Head of caudate nucleus (tissue), 42 donors: Measurements from ENCODE around the gene LEMD3.
A peak's percentile ranks its signal among the peaks of the same experiment; 100 is the strongest.
"Not testable (repeated sequence)": the region's sequence is repeated elsewhere in the genome, so short reads cannot be mapped to it uniquely, and the experiment has no call there.

ENCODE experiments used
- DNase-seq, 42 donors: peaks; one replicate each; pipeline versions ENCODE4 v3.0.0 to v3.0.0-alpha.2; 2020 to 2021; ENCODE audit warnings: mixed read lengths in 7 of 42
- intact Hi-C: fragments of 100-400 bp; cut with DNase I; formaldehyde crosslinking; loops from one replicate; pipeline ENCODE4 v1.15.0; 2022

LEMD3 gene

DNA sequence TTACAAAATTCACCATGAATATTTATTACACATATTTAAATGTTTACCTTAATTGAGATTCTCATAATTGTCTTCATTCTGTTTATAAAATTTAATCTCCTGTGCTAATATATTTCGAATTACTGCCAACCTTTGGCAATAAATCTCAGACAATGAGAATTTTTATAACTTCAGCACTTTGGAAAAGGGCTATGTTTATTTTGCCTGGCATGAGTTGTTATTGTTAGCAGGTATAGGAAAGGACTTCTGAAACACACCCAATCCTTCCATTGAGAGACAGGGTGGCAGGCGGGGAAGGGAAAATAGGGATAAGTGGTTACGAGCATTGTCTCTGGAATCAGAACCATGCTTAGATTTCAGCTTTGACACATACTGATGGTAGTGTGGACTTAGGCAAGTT is 97.0 kb downstream of the LEMD3 start:
- DNase-seq, result no peak
- intact Hi-C loops, result no loop called here

DNA sequence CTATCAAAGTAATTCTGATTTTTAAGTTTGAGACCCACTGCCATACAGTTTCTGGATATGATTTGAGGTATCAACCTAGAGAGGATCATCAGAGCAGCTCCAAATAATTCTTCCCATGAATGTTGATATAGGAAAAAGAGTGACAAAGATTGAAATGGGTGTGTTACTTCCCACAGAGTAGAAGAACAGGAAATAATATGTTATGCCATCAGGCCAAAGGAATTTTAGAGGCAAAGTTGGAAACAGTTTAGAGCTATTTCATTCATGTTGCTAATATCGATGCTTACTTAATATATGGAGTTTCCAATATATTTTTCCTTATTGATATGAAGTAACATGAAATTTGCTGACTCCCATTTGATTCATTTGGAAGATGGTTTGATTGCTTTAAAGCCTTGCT is 100.2 kb downstream of the LEMD3 start:
- intact Hi-C loops, result no loop called here
- DNase-seq, result no peak

DNA sequence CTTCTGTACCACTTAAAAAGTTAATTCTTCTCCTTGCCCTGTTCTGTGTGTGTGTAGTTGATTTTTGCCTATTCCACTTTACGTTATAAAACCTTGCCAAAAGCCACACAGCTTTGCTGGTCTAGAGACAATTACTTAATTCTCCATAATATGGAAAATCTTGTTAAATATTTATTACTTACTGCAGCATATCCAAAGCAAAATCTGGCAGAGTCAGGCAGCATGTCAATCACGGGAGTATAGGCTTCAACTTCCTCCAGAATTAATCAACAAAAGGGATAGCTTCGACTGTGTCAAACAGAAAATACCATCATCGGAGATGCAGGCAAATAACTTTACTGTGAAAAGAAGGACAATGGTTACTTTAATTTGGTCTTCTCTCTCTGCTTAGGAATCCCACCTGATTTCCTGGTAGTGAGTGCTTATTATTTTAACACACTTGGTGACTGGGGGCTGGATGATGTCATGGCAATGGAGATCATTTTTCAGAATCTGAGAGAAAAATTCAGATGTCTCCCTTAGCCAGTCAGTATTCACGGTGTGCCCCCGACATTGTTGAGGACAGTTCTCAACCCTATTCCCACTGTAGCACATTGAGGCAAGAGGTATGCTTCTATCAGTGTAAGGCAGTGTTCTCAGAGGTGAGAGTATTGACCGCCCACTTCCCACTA is 105.4 kb downstream of the LEMD3 start:
- intact Hi-C loops, result no loop called here
- no peak for DNase-seq

DNA sequence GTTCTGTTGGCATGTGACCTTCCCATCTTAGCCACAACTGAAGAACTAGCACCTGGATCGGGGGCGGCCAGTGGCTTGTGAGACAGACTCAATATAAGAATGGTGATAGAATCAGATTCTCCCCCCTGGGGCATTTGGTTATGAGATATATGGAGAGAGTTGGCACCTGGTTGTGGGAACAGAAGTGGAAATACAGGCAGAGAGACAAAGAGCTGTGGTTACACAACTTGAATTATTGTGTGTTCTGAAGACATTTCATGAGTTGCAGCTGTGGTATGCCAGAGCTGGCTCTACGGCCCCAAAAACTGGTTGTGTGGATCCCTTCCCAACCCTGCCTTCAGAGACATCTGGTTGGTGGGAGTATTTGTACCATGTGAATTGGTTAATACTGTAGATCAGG is 106.2 kb downstream of the LEMD3 start:
- intact Hi-C loops, result no loop called here

DNA sequence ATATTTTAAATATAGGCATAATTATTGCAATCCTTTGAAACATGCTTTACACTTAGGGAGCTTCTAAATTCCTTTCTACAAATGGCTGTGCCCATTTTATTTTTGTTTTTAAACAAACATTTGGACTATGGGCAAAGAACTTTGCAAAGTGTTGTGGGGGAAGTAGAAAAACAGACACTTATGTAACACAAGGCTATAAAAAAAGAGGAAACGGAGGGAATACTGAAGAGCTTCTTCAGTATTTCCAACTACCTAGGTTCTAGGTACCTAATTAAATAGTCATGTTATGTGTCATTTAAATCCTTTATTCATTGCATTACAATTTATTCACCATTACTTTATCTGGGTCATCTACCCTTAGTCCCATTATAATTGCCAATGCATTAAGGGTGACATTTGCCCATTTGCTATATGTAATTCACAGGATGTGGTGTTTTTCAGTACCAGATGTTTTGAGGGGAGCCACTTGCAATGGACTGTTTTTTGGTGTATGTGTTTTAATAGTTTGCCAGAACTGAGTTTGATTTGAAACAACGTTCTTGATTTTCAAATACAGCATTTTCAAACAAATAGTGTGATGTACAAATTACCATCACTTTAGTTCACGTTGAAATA is 107.6 kb downstream of the LEMD3 start:
- intact Hi-C loops, result no loop called here
- DNase-seq, result no peak

More for the DNA sequence above, 106.2 kb downstream of the LEMD3 start:
- DNase-seq, result no peak

DNA sequence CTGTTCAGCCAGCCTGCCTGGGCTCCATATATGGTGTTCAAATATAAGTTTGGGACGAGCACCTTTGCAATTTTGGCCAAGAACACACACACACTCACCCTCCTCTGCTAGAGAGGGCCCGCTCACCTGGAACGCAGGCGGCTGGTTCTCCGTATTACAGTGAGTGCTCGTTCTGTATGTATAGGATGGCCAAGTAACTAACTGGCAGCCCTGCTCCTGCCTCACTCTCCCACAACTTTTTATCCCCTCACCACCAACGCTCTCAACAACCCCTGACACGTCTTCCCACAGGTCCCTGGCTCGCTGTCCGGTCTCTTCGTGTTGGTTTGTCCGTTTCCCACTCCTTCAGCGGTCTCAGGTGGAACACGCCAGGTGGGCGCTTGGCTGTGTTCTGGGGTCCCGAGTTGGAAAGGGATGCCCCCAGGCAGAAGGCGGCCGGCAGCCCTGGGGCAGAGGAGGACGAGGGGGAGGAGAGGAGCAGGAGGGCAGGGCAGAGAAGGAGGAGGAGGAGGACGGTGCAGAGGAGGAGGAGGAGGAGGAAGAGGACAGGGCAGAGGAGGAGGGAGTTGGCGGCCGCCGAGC is 108.7 kb downstream of the LEMD3 start:
- DNase-seq, result peak in 8 of 42 donors; percentile 1 to 28 (median 11)
- intact Hi-C loops, result no loop called here

DNA sequence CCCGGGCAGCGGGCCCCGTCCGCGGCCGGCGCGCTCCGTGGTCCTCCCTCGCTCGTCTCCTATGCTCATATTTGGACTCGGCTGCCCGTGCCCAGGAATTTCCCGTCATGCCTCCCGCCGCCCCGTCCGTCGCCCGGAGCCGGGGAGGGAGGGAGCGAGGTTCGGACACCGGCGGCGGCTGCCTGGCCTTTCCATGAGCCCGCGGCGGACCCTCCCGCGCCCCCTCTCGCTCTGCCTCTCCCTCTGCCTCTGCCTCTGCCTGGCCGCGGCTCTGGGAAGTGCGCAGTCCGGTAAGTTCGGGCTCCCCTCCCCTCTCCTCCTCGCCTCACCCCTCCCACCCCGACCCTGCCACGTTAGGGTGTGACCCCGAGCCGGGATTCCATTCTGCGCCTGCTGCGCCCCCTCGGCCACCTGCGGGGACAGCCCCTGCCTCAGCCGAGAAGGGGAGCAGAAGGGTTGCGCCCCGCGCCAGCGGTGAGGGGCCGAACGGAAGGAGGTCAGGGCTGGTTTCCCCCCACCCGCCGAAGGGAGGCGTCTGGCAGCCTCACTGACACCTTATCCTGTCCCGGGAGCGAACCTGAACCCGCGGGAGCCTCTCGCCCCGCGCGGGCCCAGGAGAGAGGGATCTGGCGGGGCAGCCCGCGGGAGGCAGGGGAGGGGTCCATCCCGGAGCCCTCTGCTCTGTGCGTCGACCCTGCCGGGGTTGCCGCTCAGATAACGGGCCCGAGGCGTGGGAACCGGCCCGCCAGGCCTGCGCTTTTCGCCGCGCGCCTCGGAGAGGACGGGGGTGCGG is 109.4 kb downstream of the LEMD3 start, which contains the start of gene MSRB3:
Gene MSRB3 (plus strand): TSS at position 108 of the 793 bp plus-strand sequence. CDS start 29,897 bp downstream, outside the sequence.
- DNase-seq, result peak in 41 of 42 donors; percentile 5 to 82 (median 62)
- intact Hi-C loops, result no loop called here

DNA sequence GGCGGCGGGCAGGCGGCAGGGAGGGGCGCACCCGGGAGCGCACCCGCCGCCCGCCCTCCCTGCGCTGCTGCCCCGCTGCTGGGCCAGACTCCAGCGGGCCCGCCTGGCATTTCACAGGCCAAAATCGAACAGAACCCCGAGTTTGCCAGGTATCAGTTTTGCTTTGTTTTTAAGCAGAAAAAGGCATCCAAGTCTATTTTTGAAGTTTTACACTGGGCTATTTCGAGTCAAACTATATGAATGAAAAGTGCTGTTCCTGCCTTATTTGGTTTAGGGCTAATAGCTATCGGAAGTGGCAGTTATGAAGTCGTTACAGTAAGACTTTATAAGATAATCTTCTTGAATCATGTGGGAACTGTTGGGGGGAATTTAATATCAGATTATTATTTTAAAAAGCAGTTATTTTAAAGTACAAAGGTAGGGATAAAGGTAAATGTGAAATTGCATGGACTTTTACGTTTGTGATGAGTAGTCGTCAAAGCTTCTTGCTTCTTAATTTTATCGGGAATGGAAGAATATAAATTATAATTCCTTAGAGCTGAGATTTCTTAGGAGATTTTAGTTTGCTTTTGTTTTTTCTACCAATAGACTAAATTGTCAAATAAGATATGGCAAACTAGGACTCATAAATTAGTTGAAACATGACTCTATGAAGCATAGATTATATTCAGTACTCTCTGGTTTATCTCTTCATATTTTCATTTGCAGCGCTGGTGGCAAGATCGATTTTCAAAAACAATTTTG is 110.2 kb downstream of the LEMD3 start:
- peak in 16 of 42 donors; percentile 13 to 66 (median 30) for DNase-seq
- intact Hi-C loops, result no loop called here

DNA sequence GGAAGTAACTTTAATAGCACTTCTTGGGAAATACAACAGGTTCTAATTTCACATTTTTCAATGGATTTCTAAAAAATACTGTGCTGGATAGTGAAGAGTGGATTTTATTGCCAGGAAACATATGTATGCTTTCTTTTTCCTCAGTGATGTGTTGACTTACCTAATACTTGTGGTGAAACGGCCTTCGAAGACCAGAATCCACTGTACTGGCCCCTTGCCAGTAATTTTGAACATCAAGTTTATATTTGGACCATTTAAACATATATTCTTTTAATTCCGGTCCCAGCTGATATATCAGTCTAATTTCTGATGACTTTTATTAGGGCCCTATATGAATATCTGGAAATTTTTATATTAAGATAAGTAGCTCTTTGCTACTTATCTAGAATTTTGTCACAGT is 110.9 kb downstream of the LEMD3 start:
- intact Hi-C loops, result no loop called here
- no peak for DNase-seq

DNA sequence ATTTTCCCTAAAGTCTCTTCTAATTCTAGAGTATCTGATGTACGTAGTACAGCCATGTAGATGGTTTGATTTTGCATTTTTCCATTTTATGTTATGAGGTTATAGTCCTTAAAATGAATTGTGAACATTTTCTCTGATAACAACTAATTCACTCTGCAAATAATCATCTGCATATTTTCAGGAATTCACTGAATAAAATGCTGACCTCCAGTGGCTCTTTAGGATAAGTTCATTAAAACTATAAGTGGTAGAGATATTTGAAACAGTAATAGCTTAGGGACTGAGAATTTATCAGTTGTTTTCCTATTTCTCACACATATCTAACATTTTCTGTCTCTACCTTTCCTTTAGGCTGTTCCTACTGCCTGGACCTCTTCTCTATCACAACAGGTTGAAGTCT is 113.5 kb downstream of the LEMD3 start:
- DNase-seq, result no peak
- intact Hi-C loops, result no loop called here

DNA sequence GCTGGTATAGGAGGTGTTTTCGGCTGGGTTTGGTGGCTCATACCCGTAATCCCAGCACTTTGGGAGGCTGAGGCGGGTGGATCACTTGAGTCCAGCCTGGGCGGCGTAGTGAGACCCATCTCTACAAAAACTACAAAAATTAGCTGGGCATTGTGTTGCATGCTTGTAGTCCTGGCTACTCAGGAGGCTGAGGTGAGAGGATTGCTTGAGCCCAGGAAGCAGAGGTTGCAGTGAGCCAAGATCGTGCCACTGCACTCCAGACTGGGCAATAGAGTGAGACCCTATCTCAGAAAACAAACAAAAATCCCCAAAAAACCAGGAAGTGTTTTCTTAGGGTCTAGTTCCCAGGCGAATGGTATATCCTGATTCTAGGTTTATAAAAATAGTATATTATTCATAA is 116.1 kb downstream of the LEMD3 start:
- DNase-seq, intact Hi-C loops: not testable (repeated sequence)

DNA sequence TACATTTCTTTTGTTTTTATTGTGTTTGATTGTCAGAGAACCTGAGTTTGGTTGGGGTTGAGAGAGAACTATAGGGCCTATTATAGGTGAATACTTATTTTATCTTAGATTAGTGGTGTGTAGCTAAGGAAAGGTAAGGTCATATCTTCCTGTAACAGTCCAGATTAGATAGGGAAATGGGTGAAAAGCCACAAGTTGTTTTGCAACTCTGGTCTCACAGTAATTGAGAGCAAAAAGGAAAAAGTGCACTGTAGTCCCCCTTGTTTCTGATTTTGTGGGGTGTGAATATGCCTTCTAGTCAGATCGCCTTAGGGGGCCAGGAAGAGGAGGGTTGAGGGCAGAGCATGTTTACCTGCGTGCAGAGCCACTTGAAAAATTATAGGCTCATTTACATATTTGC is 118.0 kb downstream of the LEMD3 start:
- no peak for DNase-seq
- intact Hi-C loops, result no loop called here

DNA sequence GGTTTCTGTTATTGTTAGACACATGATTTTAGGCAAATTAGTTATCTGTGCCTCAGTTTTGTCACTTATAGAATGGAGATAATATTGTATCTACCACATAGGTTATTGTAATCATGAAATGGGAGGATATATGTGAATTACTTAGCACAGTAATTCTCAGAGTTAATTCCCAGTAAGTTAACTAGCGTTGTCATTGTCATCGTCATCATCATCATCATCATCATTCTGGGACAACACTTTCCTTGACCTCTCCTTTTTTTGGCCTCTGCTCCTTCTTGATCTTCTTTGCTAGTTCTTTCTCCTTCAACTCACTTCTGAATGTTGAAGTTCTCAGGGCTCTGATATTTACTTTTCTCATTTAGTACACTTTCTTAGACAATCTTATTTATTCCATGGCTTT is 122.9 kb downstream of the LEMD3 start:
- intact Hi-C loops, result no loop called here
- no peak for DNase-seq

DNA sequence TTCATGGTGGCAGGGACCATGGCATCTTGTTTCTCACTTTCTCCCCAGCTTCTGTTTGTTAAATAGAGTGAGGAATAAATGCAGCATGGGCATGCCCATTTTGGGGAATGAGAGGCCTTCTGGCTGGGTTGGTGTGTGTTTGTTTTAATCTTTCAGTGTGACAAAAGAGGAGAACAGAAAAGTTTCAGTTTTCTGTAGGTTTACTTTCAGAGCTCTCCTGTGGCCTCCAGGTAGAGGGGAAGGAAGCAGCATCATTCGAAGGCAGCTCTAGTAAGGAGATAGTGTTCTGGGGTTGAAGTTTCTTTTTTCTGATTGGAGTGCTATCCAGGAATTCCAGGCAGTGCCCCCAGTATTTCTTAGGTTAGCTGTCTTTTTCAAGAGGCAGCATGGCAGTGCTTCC is 124.4 kb downstream of the LEMD3 start:
- intact Hi-C loops, result no loop called here
- DNase-seq, result no peak

DNA sequence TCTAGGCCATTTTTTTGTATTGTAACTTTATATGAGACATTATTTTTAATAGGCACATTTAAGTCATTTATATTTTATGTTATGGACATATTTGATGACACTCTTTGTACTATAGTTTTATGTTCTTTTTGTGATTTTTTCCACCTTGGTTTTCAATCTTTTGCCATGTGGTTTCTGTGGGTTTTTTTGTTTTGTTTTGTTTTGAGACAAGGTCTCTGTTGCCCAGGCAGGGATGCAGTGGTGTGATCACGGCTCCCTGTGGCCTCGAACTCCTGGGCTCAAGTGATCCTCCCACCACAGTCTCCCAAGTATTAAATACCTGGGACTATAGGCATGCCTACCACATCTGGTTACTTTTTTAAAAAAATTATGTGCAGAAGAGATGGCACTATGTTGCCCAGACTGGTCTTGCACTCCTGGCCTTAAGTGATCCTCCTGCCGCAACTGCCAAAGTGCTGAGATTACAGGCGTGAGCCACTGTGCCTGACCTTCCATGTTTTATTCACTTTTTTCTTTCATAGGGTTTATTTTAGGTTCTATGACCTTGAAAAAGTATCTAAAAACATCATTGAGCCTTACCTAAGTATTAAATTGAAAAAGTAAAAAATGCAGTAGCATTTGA is 125.4 kb downstream of the LEMD3 start:
- intact Hi-C loops, result no loop called here
- no peak for DNase-seq

DNA sequence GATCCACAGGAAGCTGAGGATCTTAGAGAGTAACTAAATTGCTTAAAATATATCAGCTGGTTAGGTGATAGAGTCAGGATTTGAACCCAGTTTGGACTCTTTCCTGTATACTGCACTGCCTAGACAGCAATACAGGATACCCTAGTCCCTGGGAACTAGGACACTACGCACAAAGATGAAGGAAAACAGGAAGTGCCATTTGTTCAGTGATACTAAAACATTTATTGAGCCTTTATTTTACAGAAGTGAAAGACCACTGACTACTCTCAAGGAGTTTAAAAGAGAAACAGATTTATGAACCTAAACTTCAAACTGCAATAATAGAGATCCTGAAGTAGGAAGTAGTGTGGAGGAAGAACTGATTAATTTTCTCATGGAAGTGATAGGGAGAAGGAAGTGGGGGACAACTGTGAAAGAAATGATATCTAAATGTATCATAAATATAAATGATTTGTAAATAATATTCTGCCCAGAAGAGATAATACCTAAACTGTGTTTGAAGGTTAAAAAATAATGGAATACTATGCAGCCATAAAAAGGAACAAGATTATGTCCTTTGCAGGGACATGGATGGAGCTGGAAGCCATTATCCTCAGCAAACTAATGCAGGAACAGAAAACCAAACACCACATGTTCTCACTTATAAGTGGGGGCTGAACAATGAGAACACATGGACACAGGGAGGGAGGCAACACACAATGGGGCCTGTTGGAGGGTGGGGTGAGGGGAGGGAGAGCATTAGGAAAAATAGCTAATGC is 127.3 kb downstream of the LEMD3 start:
- DNase-seq, result no peak
- intact Hi-C loops, result no loop called here
